ENCODE measurements around the gene SLC25A13.

- TF ChIP-seq CTCF (IDR thresholded peaks at IDR 0.05) (no peak), POLR2A (IDR thresholded peaks at IDR 0.05) (no peak)
Measured at GRCh38 chr7:96122746-96123145, 199.2 kb downstream of the SLC25A13 start.

All from uterus (tissue), 2 donors.